ENCODE results near the gene UGT1A9. TPM values are rescaled to one million over a fixed set of nuclear protein-coding genes. Genes with fewer than 3 reads are reported as not detected.
"Not testable (repeated sequence)": the region's sequence is repeated elsewhere in the genome, so short reads cannot be mapped to it uniquely, and the experiment has no call there.

UGT1A9 gene
- total and polyA plus RNA-seq, 9 donors, result not detected

GRCh38 chr2:233692648-233693047, 20.9 kb downstream of the UGT1A9 start, which contains the start of gene UGT1A6:
TSS of gene UGT1A6 (plus strand) at chr2:233692890. CDS start at chr2:233693005, 115 bp downstream.
- Histone ChIP-seq H3K27ac (ENCODE audit: low read length) (no peak within 1 kb of the TSS), H3K9me3 (replicated peaks; ENCODE audit: control insufficient read depth, low read depth, low read length) (no peaks in the 10 kb centered on the region), H3K27me3 (ENCODE audit: control insufficient read depth, insufficient read depth, low read length) (no peaks in the 10 kb centered on the region), H3K4me3 (ENCODE audit: low read length) (no peak within 1 kb of the TSS), H3K4me1 (ENCODE audit: control insufficient read depth, insufficient read depth, low read length) (no peaks in the 10 kb centered on the region), H3K36me3 (ENCODE audit: control insufficient read depth, insufficient read depth, low read length) (no peaks in the 10 kb centered on the region)
- WGBS (ENCODE audit: insufficient coverage), result 91% methylated on average over 1 of the region's 4 CpGs
- DNase-seq, result no peak

- DNase-seq, result no peak
- WGBS (ENCODE audit: insufficient coverage), result 85% methylated on average over 5 of the region's 6 CpGs
- no peaks in the 10 kb centered on the region for H3K9me3 ChIP-seq (replicated peaks; ENCODE audit: control insufficient read depth, low read depth, low read length)
- no peak overlapping the region for H3K4me3 ChIP-seq (ENCODE audit: low read length)
- H3K36me3 ChIP-seq (ENCODE audit: control insufficient read depth, insufficient read depth, low read length), result no peaks in the 10 kb centered on the region
- no peaks in the 10 kb centered on the region for H3K4me1 ChIP-seq (ENCODE audit: control insufficient read depth, insufficient read depth, low read length)
- H3K27me3 ChIP-seq (ENCODE audit: control insufficient read depth, insufficient read depth, low read length), result peaks cover 3% of the 10 kb centered on the region
- no peak overlapping the region for H3K27ac ChIP-seq (ENCODE audit: low read length)
Observed at GRCh38 chr2:233693963-233694362, 22.3 kb downstream of the UGT1A9 start.

GRCh38 chr2:233698740-233699139, 27.0 kb downstream of the UGT1A9 start:
- Histone ChIP-seq H3K36me3 (ENCODE audit: control insufficient read depth, insufficient read depth, low read length) (no peaks in the 10 kb centered on the region), H3K4me3 (ENCODE audit: low read length) (no peak overlapping the region), H3K27me3 (ENCODE audit: control insufficient read depth, insufficient read depth, low read length) (peaks cover 3% of the 10 kb centered on the region), H3K4me1 (ENCODE audit: control insufficient read depth, insufficient read depth, low read length) (no peaks in the 10 kb centered on the region), H3K27ac (ENCODE audit: low read length) (no peak overlapping the region), H3K9me3 (replicated peaks; ENCODE audit: control insufficient read depth, low read depth, low read length) (no peaks in the 10 kb centered on the region)
- 71% methylated on average over 4 of the region's 4 CpGs for WGBS (ENCODE audit: insufficient coverage)
- no peak for DNase-seq

DNA sequence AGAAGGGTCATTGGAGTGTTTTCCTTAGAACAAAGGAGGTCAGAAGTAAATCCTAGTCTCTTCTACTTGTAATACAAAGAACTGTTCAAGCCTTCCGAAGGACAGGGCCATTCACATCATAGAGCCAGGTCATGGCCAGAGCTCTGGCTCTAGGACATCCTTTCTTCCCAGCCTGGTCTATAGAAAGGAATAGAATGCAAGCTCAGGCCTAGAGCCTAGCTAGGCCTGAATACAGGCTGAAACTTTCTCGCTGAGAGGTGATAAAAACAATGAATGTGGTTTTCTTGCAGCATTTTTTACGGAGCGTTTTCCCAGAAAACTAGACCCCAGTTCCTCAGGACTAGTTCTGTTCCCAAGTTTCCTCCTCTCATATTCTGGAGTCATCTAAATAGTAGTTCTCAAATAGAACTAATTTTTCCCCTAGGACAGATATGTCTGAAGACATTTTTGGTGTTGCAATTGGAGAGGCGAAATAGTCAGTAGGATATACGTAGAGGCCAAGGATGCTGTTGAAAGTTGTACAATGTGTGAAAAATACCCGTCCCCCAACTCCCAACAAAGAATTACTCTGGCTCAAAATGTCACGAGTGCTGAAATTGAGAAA, 27.8 kb downstream of the UGT1A9 start:
- H3K36me3 ChIP-seq (ENCODE audit: control insufficient read depth, insufficient read depth, low read length), result no peaks in the 10 kb centered on the region
- no peaks in the 10 kb centered on the region for H3K9me3 ChIP-seq (replicated peaks; ENCODE audit: control insufficient read depth, low read depth, low read length)
- H3K27me3 ChIP-seq (ENCODE audit: control insufficient read depth, insufficient read depth, low read length), result peaks cover 3% of the 10 kb centered on the region
- WGBS (ENCODE audit: insufficient coverage), result no CpG with 5 or more reads among the region's 8 CpGs
- no peak overlapping the region for H3K27ac ChIP-seq (ENCODE audit: low read length)
- H3K4me3 ChIP-seq (ENCODE audit: low read length), result no peak overlapping the region
- H3K4me1 ChIP-seq (ENCODE audit: control insufficient read depth, insufficient read depth, low read length), result no peaks in the 10 kb centered on the region
- no peak for DNase-seq

DNA sequence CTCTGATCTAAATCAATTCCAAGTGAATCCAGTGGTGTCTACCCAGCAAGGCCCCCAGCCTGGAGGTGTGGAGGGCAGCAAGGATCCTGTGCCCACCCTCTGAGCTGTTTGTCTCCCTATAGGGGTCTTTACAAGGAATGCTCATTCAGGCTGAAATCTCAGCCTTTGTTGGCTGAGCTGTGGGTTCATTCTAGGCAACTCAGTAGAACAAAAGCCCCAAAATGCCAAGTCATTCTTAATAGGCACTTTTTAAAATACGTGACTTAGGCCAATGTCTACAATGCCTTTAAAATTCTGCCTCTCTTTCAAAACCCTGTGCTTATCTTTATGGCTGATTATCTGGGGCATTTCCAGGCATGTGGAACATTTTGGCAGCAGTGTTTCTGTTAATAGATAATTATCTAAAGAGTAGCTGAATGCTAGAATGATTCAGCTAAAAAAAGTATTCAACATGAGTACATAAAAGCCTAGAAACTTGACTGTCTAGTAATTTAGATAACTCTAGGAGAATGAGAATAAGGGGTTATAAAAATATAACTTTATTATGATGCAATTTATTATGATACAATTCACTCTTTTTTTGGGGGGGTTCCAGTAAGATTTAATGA, 28.4 kb downstream of the UGT1A9 start:
- no CpG with 5 or more reads among the region's 1 CpG for WGBS (ENCODE audit: insufficient coverage)
- Histone ChIP-seq H3K4me3 (ENCODE audit: low read length) (no peak overlapping the region), H3K27ac (ENCODE audit: low read length) (no peak overlapping the region), H3K27me3 (ENCODE audit: control insufficient read depth, insufficient read depth, low read length) (peaks cover 3% of the 10 kb centered on the region), H3K9me3 (replicated peaks; ENCODE audit: control insufficient read depth, low read depth, low read length) (no peaks in the 10 kb centered on the region), H3K36me3 (ENCODE audit: control insufficient read depth, insufficient read depth, low read length) (no peaks in the 10 kb centered on the region), H3K4me1 (ENCODE audit: control insufficient read depth, insufficient read depth, low read length) (no peaks in the 10 kb centered on the region)
- peak; percentile 7 for DNase-seq

DNA sequence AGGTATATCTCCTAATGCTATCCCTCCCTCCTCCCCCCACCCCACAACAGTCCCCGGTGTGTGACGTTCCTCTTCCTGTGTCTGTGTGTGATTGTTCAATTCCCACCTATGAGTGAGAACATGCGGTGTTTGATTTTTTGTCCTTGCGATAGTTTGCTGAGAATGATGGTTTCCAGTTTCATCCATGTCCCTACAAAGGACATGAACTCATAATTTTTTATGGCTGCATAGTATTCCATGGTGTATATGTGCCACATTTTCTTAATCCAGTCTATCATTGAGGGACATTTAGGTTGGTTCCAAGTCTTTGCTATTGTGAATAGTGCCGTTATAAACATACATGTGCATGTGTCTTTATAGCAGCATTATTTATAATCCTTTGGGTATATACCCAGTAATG, 29.1 kb downstream of the UGT1A9 start:
- H3K4me3 ChIP-seq (ENCODE audit: low read length); H3K36me3 ChIP-seq (ENCODE audit: control insufficient read depth, insufficient read depth, low read length); H3K9me3 ChIP-seq (replicated peaks; ENCODE audit: control insufficient read depth, low read depth, low read length); H3K4me1 ChIP-seq (ENCODE audit: control insufficient read depth, insufficient read depth, low read length); DNase-seq; H3K27me3 ChIP-seq (ENCODE audit: control insufficient read depth, insufficient read depth, low read length); H3K27ac ChIP-seq (ENCODE audit: low read length): not testable (repeated sequence)
- no CpG with 5 or more reads among the region's 5 CpGs for WGBS (ENCODE audit: insufficient coverage)

DNA sequence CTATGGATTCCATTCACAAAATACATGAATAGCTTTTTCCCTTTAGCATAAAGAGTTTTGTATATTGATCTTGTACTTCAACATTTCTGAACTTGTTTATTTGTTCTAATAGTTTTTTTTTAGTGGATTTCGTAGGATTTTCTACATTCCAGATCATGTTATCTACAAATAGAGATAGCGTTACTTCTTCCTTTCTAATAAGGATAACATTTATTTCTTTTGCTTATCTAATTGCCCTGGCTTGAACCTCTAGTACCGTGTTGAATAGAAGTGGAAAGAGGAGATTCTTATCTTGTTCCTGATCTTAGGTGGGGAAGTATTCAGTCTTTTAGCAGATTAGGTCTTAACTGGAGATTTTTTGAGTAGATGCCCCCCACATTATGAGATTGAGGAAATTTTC, 30.5 kb downstream of the UGT1A9 start:
- no CpG with 5 or more reads among the region's 3 CpGs for WGBS (ENCODE audit: insufficient coverage)
- Histone ChIP-seq H3K4me1 (ENCODE audit: control insufficient read depth, insufficient read depth, low read length) (peaks cover 3% of the 10 kb centered on the region), H3K4me3 (ENCODE audit: low read length) (no peak overlapping the region), H3K36me3 (ENCODE audit: control insufficient read depth, insufficient read depth, low read length) (no peaks in the 10 kb centered on the region), H3K27ac (ENCODE audit: low read length) (no peak overlapping the region), H3K27me3 (ENCODE audit: control insufficient read depth, insufficient read depth, low read length) (peaks cover 3% of the 10 kb centered on the region), H3K9me3 (replicated peaks; ENCODE audit: control insufficient read depth, low read depth, low read length) (no peaks in the 10 kb centered on the region)
- no peak for DNase-seq

DNA sequence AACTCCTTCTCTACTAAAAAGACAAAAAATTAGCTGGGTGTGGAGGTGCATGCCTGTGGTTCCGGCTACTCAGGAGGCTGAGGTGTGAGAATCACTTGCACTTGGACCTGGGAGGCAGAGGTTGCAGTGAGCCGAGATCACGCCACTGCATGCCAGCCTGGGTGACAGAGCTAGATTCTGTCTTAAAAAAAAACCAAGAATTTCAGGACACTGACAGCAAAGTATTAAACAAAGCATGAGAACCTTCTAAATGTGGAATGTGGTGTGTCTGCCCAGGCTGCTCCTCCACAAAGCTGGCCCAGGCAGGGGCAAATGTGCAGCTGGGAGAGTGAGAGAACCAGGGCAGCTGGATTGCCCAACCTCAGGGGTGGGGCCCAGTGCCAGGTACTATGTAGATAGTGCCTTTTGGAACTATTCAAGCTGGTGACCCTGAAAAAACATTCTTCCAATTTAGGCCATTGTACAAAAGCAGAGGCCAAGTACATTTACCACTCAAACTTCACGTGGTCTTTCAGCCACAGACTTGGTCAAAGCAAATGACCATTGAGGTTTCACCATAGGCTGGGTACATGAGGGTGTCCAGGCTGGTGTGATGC, 34.3 kb downstream of the UGT1A9 start:
- H3K4me3 ChIP-seq (ENCODE audit: low read length), result no peak overlapping the region
- H3K27me3 ChIP-seq (ENCODE audit: control insufficient read depth, insufficient read depth, low read length), result no peaks in the 10 kb centered on the region
- 40% methylated on average over 3 of the region's 4 CpGs for WGBS (ENCODE audit: insufficient coverage)
- H3K27ac ChIP-seq (ENCODE audit: low read length), result no peak overlapping the region
- peaks cover 3% of the 10 kb centered on the region for H3K4me1 ChIP-seq (ENCODE audit: control insufficient read depth, insufficient read depth, low read length)
- H3K36me3 ChIP-seq (ENCODE audit: control insufficient read depth, insufficient read depth, low read length), result no peaks in the 10 kb centered on the region
- DNase-seq, result peak; percentile 4
- no peaks in the 10 kb centered on the region for H3K9me3 ChIP-seq (replicated peaks; ENCODE audit: control insufficient read depth, low read depth, low read length)

GRCh38 chr2:233706720-233707119, 35.0 kb downstream of the UGT1A9 start:
- no peaks in the 10 kb centered on the region for H3K36me3 ChIP-seq (ENCODE audit: control insufficient read depth, insufficient read depth, low read length)
- WGBS (ENCODE audit: insufficient coverage), result no CpG with 5 or more reads among the region's 1 CpG
- no peaks in the 10 kb centered on the region for H3K27me3 ChIP-seq (ENCODE audit: control insufficient read depth, insufficient read depth, low read length)
- H3K4me3 ChIP-seq (ENCODE audit: low read length), result no peak overlapping the region
- no peak for DNase-seq
- no peaks in the 10 kb centered on the region for H3K9me3 ChIP-seq (replicated peaks; ENCODE audit: control insufficient read depth, low read depth, low read length)
- H3K27ac ChIP-seq (ENCODE audit: low read length), result no peak overlapping the region
- peaks cover 3% of the 10 kb centered on the region for H3K4me1 ChIP-seq (ENCODE audit: control insufficient read depth, insufficient read depth, low read length)

GRCh38 chr2:233707940-233708644, 36.4 kb downstream of the UGT1A9 start:
- Histone ChIP-seq H3K27me3 (ENCODE audit: control insufficient read depth, insufficient read depth, low read length) (no peaks in the 10 kb centered on the region), H3K4me3 (ENCODE audit: low read length) (no peak overlapping the region), H3K9me3 (replicated peaks; ENCODE audit: control insufficient read depth, low read depth, low read length) (no peaks in the 10 kb centered on the region), H3K36me3 (ENCODE audit: control insufficient read depth, insufficient read depth, low read length) (no peaks in the 10 kb centered on the region), H3K27ac (ENCODE audit: low read length) (no peak overlapping the region), H3K4me1 (ENCODE audit: control insufficient read depth, insufficient read depth, low read length) (peaks cover 3% of the 10 kb centered on the region)
- no peak for DNase-seq
- 90% methylated on average over 2 of the region's 10 CpGs for WGBS (ENCODE audit: insufficient coverage)
